Dermis microvascular lymphatic vessel endothelial cell (primary cell): ENCODE measurements around the gene ATG7. TPM values are rescaled to one million over a fixed set of nuclear protein-coding genes. Genes with fewer than 3 reads are reported as not detected.
A peak's percentile ranks its signal among the peaks of the same experiment; 100 is the strongest.
"Not testable (repeated sequence)": the region's sequence is repeated elsewhere in the genome, so short reads cannot be mapped to it uniquely, and the experiment has no call there.

ENCODE experiments used
- DNase-seq, 2 donors: peaks; one replicate each; pipeline versions ENCODE4 v3.0.0 to v3.0.0-alpha.2; 2010; ENCODE audit warnings: low read depth in 2 of 2
- total RNA-seq: library from RNA; depleted of rRNA; stranded (reverse); fragments of >200 nt; gene quantifications from 2 replicates; pipeline ENCODE4 v1.2.1, GENCODE V29; 2014

Gene ATG7
- total RNA-seq, 1 donor from 2014 or later = 28.0 TPM

- DNase-seq = no peak
These were observed 187.1 kb downstream of the ATG7 start for GRCh38 chr3:11459186-11459824.

GRCh38 chr3:11461226-11461625 is 189.0 kb downstream of the ATG7 start:
- DNase-seq = no peak

GRCh38 chr3:11462673-11463072 is 190.5 kb downstream of the ATG7 start:
- DNase-seq = not testable (repeated sequence)

- peak in 1 of 2 donors; percentile 22 for DNase-seq
These were observed 191.4 kb downstream of the ATG7 start for GRCh38 chr3:11463591-11463990.

- DNase-seq = no peak
These were observed 192.2 kb downstream of the ATG7 start for GRCh38 chr3:11464356-11464755.

GRCh38 chr3:11465744-11466616 is 193.8 kb downstream of the ATG7 start:
- DNase-seq = no peak

- DNase-seq = no peak
These were observed 195.7 kb downstream of the ATG7 start for GRCh38 chr3:11467875-11468274.

- DNase-seq = no peak
These were observed 198.0 kb downstream of the ATG7 start for GRCh38 chr3:11470031-11470853.

GRCh38 chr3:11475324-11475723 is 203.1 kb downstream of the ATG7 start:
- DNase-seq = no peak

GRCh38 chr3:11476735-11477144 is 204.5 kb downstream of the ATG7 start:
- DNase-seq = peak; percentile 22 to 60

- DNase-seq = peak in 1 of 2 donors; percentile 93
These were observed 205.3 kb downstream of the ATG7 start for GRCh38 chr3:11477407-11477911.

- DNase-seq = no peak
These were observed 206.0 kb downstream of the ATG7 start for GRCh38 chr3:11478167-11478566.

GRCh38 chr3:11479221-11479620 is 207.0 kb downstream of the ATG7 start:
- peak in 1 of 2 donors; percentile 9 for DNase-seq

- DNase-seq = peak in 1 of 2 donors; percentile 46
These were observed 208.6 kb downstream of the ATG7 start for GRCh38 chr3:11480663-11481298.

- DNase-seq = no peak
These were observed 209.4 kb downstream of the ATG7 start for GRCh38 chr3:11481556-11481955.

GRCh38 chr3:11482021-11482420 is 209.8 kb downstream of the ATG7 start:
- peak in 1 of 2 donors; percentile 54 for DNase-seq

- DNase-seq = not testable (repeated sequence)
These were observed 216.2 kb downstream of the ATG7 start for GRCh38 chr3:11488356-11488755.

GRCh38 chr3:11494131-11494916 is 222.1 kb downstream of the ATG7 start:
- peak in 1 of 2 donors; percentile 33 for DNase-seq

GRCh38 chr3:11495948-11496557 is 223.9 kb downstream of the ATG7 start:
- peak; percentile 86 to 99 for DNase-seq

- no peak for DNase-seq
These were observed 226.0 kb downstream of the ATG7 start for GRCh38 chr3:11498177-11498576.
